GM23248 (cell line): ENCODE results near the gene CD151. TPM values are rescaled to one million over a fixed set of nuclear protein-coding genes. Genes with fewer than 3 reads are reported as not detected.
A peak's percentile ranks its signal among the peaks of the same experiment; 100 is the strongest.

ENCODE experiments used
- DNase-seq: peaks from one replicate; pipeline ENCODE4 v3.0.0-alpha.2; 2015
- H2AFZ ChIP-seq: fragments of 200-600 bp; sonication (generic); 2 replicates; pipeline ENCODE4 v1.6.1; 2016; ENCODE audit warnings: antibody characterized with exemption
- H3F3A ChIP-seq: fragments of 200-600 bp; sonication (generic); 2 replicates; pipeline ENCODE4 v1.6.1; 2016; ENCODE audit warnings: mild to moderate bottlenecking, antibody characterized with exemption, mixed run types; ENCODE audit not compliant: insufficient read depth
- H3K27ac ChIP-seq: fragments of 200-600 bp; sonication (generic); 2 replicates; pipeline ENCODE4 v1.5.1; 2016; ENCODE audit warnings: mild to moderate bottlenecking
- H3K27me3 ChIP-seq: fragments of 200-600 bp; sonication (generic); replicated peaks from 2 replicates; pipeline ENCODE4 v1.6.1; 2016; ENCODE audit warnings: mild to moderate bottlenecking; ENCODE audit not compliant: insufficient read depth
- H3K36me3 ChIP-seq: fragments of 200-600 bp; sonication (generic); 2 replicates; pipeline ENCODE4 v1.6.1; 2016; ENCODE audit warnings: low read depth, mild to moderate bottlenecking
- H3K4me1 ChIP-seq: fragments of 200-600 bp; sonication (generic); 2 replicates; pipeline ENCODE4 v1.6.1; 2016; ENCODE audit warnings: mild to moderate bottlenecking; ENCODE audit not compliant: insufficient read depth
- H3K4me2 ChIP-seq: fragments of 200-600 bp; sonication (generic); one replicate; pipeline ENCODE4 v1.6.1; 2016; ENCODE audit warnings: mild to moderate bottlenecking; ENCODE audit not compliant: unreplicated experiment
- H3K4me3 ChIP-seq: fragments of 200-600 bp; sonication (generic); 2 replicates; pipeline ENCODE4 v1.5.1; 2016; ENCODE audit warnings: mild to moderate bottlenecking
- H3K79me2 ChIP-seq: fragments of 200-600 bp; sonication (generic); 2 replicates; pipeline ENCODE4 v1.6.1; 2016; ENCODE audit warnings: mild to moderate bottlenecking; ENCODE audit not compliant: insufficient read depth
- H3K9ac ChIP-seq: fragments of 200-600 bp; sonication (generic); 2 replicates; pipeline ENCODE4 v1.6.1; 2016; ENCODE audit warnings: mild to moderate bottlenecking
- H3K9me2 ChIP-seq: fragments of 200-600 bp; sonication (generic); 2 replicates; pipeline ENCODE4 v1.6.1; 2016; ENCODE audit warnings: mixed run types, mild to moderate bottlenecking, moderate library complexity; ENCODE audit not compliant: insufficient read depth
- H3K9me3 ChIP-seq: fragments of 200-600 bp; sonication (generic); one replicate; pipeline ENCODE4 v1.6.1; 2017; ENCODE audit warnings: low read depth
- H4K20me1 ChIP-seq: fragments of 200-600 bp; sonication (generic); 2 replicates; pipeline ENCODE4 v1.6.0; 2016; ENCODE audit not compliant: insufficient read depth
- EZH2 ChIP-seq: fragments of 200-600 bp; sonication (generic); IDR thresholded peaks from 2 replicates; pipeline ENCODE4 v1.6.1; 2018; ENCODE audit warnings: antibody characterized with exemption, mild to moderate bottlenecking; ENCODE audit not compliant: insufficient read depth, poor library complexity, severe bottlenecking
- EZH2phosphoT487 ChIP-seq: fragments of 200-600 bp; sonication (generic); IDR thresholded peaks from 2 replicates; pipeline ENCODE4 v1.6.1; 2018; ENCODE audit warnings: antibody characterized with exemption, moderate library complexity, mild to moderate bottlenecking, low read depth; ENCODE audit not compliant: insufficient read depth
- WGBS, 2 experiments: methylation state at CpG; one replicate each; pipeline ENCODE4 v1.1.6; 2015 to 2017; ENCODE audit warnings: low lambda C conversion rate in 2 of 2, low coverage in 1 of 2; ENCODE audit errors: missing lambda C conversion rate in 2 of 2; 5-methylcytosine and 5-hydroxymethylcytosine counted together
- in situ Hi-C: fragments of 300-500 bp; cut with MboI; formaldehyde crosslinking; loops from 2 replicates; pipeline ENCODE4 v1.15.0; 2020
- polyA plus RNA-seq: library from polyadenylated mRNA; unstranded; fragments of >200 nt; fragmentation: Nextera tagmentation; extraction: Ambion mirVana; gene quantifications from 2 replicates; pipeline ENCODE4 v1.2.1, GENCODE V29; 2016
- total RNA-seq: library from RNA; depleted of rRNA; stranded (reverse); fragments of >200 nt; shearing (Covaris generic); gene quantifications from 2 replicates; pipeline ENCODE4 v1.2.3, GENCODE V29; 2014

CD151 gene
- total and polyA plus RNA-seq, 2 experiments from 2014 or later = 796 to 1,651 TPM

DNA sequence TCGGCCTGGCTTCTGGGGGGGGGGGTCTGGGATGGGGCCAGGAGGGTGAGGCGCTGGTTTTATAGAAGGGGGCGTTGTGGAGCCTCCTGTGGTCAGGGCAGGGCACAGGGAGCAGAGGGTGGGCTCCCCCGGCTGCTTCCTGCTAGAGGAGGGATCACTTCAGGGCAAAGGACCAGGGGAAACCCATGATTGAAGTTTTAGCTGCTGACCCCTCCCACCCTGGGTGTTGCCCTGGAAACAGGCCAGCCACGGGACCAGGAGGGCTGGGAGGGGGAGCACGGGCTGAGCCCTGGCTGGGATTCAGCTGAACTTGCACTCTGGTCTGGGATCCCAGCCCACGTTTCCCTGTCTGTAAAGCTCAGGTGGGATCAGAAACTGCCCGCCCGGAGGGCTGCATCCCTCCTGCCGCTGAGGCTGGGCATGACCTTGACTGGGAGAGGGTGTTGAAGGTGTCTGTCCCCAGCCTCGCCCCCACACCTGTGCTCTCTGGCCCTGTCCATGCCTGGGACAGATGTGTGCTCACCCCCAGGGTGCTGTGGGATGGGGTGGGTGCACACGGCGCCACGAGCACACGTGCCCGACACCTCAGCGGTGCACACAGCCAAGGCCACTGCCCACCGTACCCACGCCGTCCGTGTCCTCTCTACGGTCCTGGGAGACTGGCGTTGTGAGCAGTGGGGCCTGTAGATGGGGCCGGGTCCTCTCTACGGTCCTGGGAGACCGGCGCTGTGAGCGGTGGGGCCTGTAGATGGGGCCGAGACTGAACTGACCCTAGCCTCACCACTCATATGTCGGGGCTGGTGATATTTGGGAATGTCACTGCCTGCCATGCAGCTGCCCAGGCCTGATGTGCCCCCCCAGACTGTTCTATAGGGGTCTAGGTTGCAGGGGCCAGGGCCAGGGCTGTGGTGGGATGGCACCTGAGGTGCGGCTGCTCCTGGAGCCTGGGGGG, 12.2 kb downstream of the CD151 start:
- Histone ChIP-seq H3K27ac (peak overlapping the region; percentile 89), H3K9me3 (no peaks in the 10 kb centered on the region), H3K79me2 (peaks cover 57% of the 10 kb centered on the region), H3K9me2 (no peaks in the 10 kb centered on the region), H3F3A (peaks cover 7% of the 10 kb centered on the region; the same call in 1 of the 2 replicates), H3K4me3 (peak overlapping the region; percentile 84), H3K9ac (peak overlapping the region; percentile 96), H2AFZ (no peak overlapping the region), H3K36me3 (peaks cover 5% of the 10 kb centered on the region; the same call in 1 of the 2 replicates), H3K4me2 (peak overlapping the region; percentile 74), H4K20me1 (no peaks in the 10 kb centered on the region), H3K27me3 (no peaks in the 10 kb centered on the region), H3K4me1 (peaks cover 19% of the 10 kb centered on the region)
- in situ Hi-C loops = no loop called here
- DNase-seq = peak; percentile 87
- no peak for TF ChIP-seq EZH2
- TF ChIP-seq EZH2phosphoT487 = no peak
- 24 to 30% methylated on average over 27 to 28 of the region's 31 CpGs for WGBS, 2 experiments

DNA sequence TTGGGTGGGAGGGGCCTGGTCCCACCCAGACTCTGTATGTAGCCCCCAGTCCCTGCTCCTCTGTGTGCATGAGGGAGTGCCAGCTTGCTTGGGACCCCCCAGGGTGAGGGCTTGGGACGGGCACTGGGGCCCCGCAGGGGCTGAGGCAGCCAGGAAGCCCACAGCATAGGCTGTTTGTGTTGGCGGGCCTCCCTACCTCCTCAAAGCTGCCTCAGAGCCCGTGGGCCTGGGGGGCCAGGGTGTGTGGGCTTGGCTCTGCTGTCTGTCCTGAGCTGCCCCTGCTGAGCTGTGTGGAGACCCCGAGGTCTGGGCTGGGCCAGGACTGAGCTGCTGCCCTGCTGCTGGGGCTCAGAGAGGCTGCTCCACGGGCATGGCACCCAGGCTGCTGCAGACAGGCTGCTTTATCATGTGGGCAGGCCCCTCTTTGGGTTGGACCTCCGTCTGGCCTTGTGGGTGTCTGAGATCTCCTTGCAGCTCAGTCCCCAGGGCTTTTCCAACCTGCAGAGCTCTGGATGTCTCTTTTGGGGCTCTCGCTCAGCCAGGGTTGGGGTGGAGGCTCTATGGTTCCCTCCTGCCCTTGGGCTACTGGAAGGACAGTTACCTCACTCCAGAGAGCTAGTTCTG, 13.2 kb downstream of the CD151 start:
- no peaks in the 10 kb centered on the region for H3K27me3 ChIP-seq
- 0 out of 2 replicates have a peak, but pooled peaks cover under 1% of the 10 kb centered on the region for H3F3A ChIP-seq
- no peaks in the 10 kb centered on the region for H4K20me1 ChIP-seq
- WGBS, 2 experiments = 53 to 56% methylated on average over 8 of the region's 8 CpGs
- H3K4me2 ChIP-seq = peak overlapping the region; percentile 29
- H3K9ac ChIP-seq = peak overlapping the region; percentile 96
- H3K79me2 ChIP-seq = peaks cover 46% of the 10 kb centered on the region
- no peaks in the 10 kb centered on the region for H3K9me2 ChIP-seq
- no peak overlapping the region for H2AFZ ChIP-seq
- DNase-seq = peak; percentile 45
- H3K27ac ChIP-seq = peak overlapping the region; percentile 89
- in situ Hi-C loops = no loop called here
- peaks cover 19% of the 10 kb centered on the region for H3K4me1 ChIP-seq
- no peaks in the 10 kb centered on the region; the same call in 1 of the 2 replicates for H3K36me3 ChIP-seq
- TF ChIP-seq EZH2 = no peak
- no peak for TF ChIP-seq EZH2phosphoT487
- no peaks in the 10 kb centered on the region for H3K9me3 ChIP-seq
- H3K4me3 ChIP-seq = peak overlapping the region; percentile 84; the same call in 1 of the 2 replicates

DNA sequence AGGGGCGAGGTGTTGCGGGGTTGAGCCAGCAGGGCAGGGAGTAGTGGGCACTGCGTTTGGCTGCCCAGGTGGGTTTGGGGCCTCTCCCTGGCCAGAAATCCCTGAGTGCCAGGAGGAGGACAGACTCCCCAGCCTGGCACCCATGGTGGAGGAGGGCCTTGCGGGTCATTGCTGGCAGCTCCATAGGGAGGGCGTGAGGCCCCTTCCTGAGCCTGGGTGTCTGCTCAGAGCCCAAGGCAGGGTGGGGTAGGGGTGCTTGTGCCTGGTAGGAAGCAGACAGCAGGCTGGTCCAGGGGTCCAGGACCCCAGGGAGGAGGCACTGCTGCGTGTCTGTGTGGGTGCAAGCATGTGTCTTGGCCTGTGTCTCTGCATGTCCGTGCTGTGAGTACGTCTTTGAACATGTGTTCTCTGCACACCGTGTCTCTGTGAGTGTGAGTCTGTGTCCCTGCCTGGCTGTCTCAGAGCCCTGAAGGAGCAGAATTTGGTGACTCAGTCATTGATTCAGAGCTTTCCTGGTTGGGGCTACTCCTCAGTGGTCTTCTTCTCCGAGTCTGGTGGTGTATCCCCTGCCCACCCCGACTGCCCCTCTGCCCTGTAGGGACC, 13.8 kb downstream of the CD151 start:
- H4K20me1 ChIP-seq = no peaks in the 10 kb centered on the region

DNA sequence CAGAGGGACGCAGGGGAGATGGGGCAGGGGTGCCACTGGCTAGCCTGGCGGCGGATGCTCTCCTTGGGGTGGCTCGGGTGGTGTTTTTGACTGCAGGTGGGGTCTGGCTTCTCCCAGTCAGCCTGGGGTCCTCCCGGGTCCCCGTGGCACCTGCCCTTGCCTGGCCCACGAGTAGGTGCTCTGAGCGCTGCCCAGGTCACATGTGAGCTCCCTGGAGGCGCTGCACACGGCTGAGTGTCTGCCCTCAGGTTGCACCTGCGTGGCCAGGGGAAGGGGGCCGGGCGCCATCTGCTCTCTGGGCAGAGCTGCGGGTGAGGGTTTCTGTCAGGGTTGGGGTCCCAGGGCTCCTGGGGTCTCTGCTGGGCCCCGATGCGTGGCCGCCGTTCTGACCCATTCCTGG, 15.1 kb downstream of the CD151 start:
- 76 to 86% methylated on average over 10 to 18 of the region's 18 CpGs for WGBS, 2 experiments

More for the DNA sequence above, 13.8 kb downstream of the CD151 start:
- Histone ChIP-seq H3F3A (no peaks in the 10 kb centered on the region), H3K4me3 (no peak overlapping the region), H3K9ac (peak overlapping the region; percentile 96), H3K9me3 (no peaks in the 10 kb centered on the region), H3K9me2 (no peaks in the 10 kb centered on the region), H3K36me3 (no peaks in the 10 kb centered on the region), H3K79me2 (peaks cover 40% of the 10 kb centered on the region), H3K27me3 (no peaks in the 10 kb centered on the region), H3K27ac (peak overlapping the region; percentile 89), H2AFZ (no peak overlapping the region), H3K4me1 (peaks cover 19% of the 10 kb centered on the region), H3K4me2 (peak overlapping the region; percentile 29)
- 51 to 56% methylated on average over 10 to 11 of the region's 11 CpGs for WGBS, 2 experiments
- peak; percentile 86 for DNase-seq
- in situ Hi-C loops = no loop called here
- TF ChIP-seq EZH2 (no peak), EZH2phosphoT487 (no peak)

More for the DNA sequence above, 15.1 kb downstream of the CD151 start:
- Histone ChIP-seq H3K9me2 (no peaks in the 10 kb centered on the region), H3K27me3 (no peaks in the 10 kb centered on the region), H3K9ac (no peak overlapping the region), H3F3A (no peaks in the 10 kb centered on the region), H3K4me1 (peaks cover 19% of the 10 kb centered on the region), H3K4me2 (no peak overlapping the region), H3K36me3 (no peaks in the 10 kb centered on the region), H3K4me3 (no peak overlapping the region), H2AFZ (no peak overlapping the region), H3K79me2 (peaks cover 39% of the 10 kb centered on the region), H4K20me1 (no peaks in the 10 kb centered on the region), H3K9me3 (no peaks in the 10 kb centered on the region), H3K27ac (no peak overlapping the region)
- no peak for DNase-seq
- in situ Hi-C loops = no loop called here
- no peak for TF ChIP-seq EZH2phosphoT487
- no peak for TF ChIP-seq EZH2
